OCI-LY1 (cell line): Measurements from ENCODE around the gene P4HA3.

ENCODE experiments used
- H2AFZ ChIP-seq: fragments of 200-600 bp; sonication (generic), shearing (Covaris generic); 2 replicates; pipeline ENCODE4 v1.6.0; 2014; ENCODE audit warnings: antibody characterized with exemption, mild to moderate bottlenecking, low read length
- H3F3A ChIP-seq: fragments of 200-600 bp; sonication (generic), shearing (Covaris generic); 2 replicates; pipeline ENCODE4 v1.6.0; 2014; ENCODE audit warnings: mild to moderate bottlenecking, antibody characterized with exemption, low read length, moderate library complexity; ENCODE audit not compliant: insufficient read depth
- H3K27ac ChIP-seq: fragments of 200-600 bp; sonication (generic); 2 replicates; pipeline ENCODE4 v1.5.1; 2014; ENCODE audit warnings: low read length, mixed run types, mild to moderate bottlenecking, low read depth; ENCODE audit not compliant: poor library complexity, severe bottlenecking
- H3K27me3 ChIP-seq: fragments of 200-600 bp; sonication (generic); 2 replicates; pipeline ENCODE4 v1.6.0; 2014; ENCODE audit warnings: antibody characterized with exemption, mild to moderate bottlenecking, low read length, moderate library complexity; ENCODE audit not compliant: insufficient read depth
- H3K36me3 ChIP-seq: fragments of 200-600 bp; sonication (generic); 2 replicates; pipeline ENCODE4 v1.6.1; 2014; ENCODE audit warnings: mild to moderate bottlenecking, antibody characterized with exemption, low read length, moderate library complexity, mixed read lengths; ENCODE audit not compliant: insufficient read depth
- H3K4me1 ChIP-seq: fragments of 200-600 bp; sonication (generic); 2 replicates; pipeline ENCODE4 v1.5.1; 2014; ENCODE audit warnings: mild to moderate bottlenecking, low read length, moderate library complexity; ENCODE audit not compliant: insufficient read depth, severe bottlenecking
- H3K4me2 ChIP-seq: fragments of 200-600 bp; sonication (generic), shearing (Covaris generic); 2 replicates; pipeline ENCODE4 v1.6.1; 2014; ENCODE audit warnings: low read length
- H3K4me3 ChIP-seq: fragments of 200-600 bp; sonication (generic); 2 replicates; pipeline ENCODE4 v1.5.1; 2014; ENCODE audit warnings: low read length, low read depth, mild to moderate bottlenecking, mixed read lengths; ENCODE audit not compliant: poor library complexity, severe bottlenecking
- H3K79me2 ChIP-seq: fragments of 200-600 bp; shearing (Covaris generic); 2 replicates; pipeline ENCODE4 v1.6.1; 2016; ENCODE audit warnings: mixed run types, low read length, mixed read lengths; ENCODE audit not compliant: insufficient read depth
- H3K9ac ChIP-seq: fragments of 200-600 bp; sonication (generic), shearing (Covaris generic); 2 replicates; pipeline ENCODE4 v1.6.1; 2014; ENCODE audit warnings: mild to moderate bottlenecking, low read length, mixed read lengths
- H3K9me2 ChIP-seq: fragments of 200-600 bp; sonication (generic), shearing (Covaris generic); 2 replicates; pipeline ENCODE4 v1.6.1; 2014; ENCODE audit warnings: low read depth, mild to moderate bottlenecking, low read length, mixed read lengths
- H3K9me3 ChIP-seq: fragments of 200-600 bp; shearing (Covaris generic); 2 replicates; pipeline ENCODE4 v1.6.1; 2014; ENCODE audit warnings: low read length, mixed read lengths
- H4K20me1 ChIP-seq: fragments of 200-600 bp; sonication (generic), shearing (Covaris generic); 2 replicates; pipeline ENCODE4 v1.6.0; 2016; ENCODE audit warnings: mild to moderate bottlenecking, low read length; ENCODE audit not compliant: insufficient read depth
- CTCF ChIP-seq: fragments of 200-600 bp; sonication (generic), shearing (Covaris generic); IDR thresholded peaks from 2 replicates; pipeline ENCODE4 v1.5.1; 2017; ENCODE audit warnings: mild to moderate bottlenecking, antibody characterized with exemption, low read length, moderate library complexity, mixed read lengths
- EZH2 ChIP-seq: fragments of 200-600 bp; sonication (generic), shearing (Covaris generic); IDR thresholded peaks from 2 replicates; pipeline ENCODE4 v1.8.0; 2017; ENCODE audit warnings: borderline replicate concordance, mixed run types, mild to moderate bottlenecking, antibody characterized with exemption, low read length, moderate library complexity, mixed read lengths

Gene P4HA3

GRCh38 chr11:74237541-74237940 lies 73.9 kb downstream of the P4HA3 start:
- no peak overlapping the region for H3K4me3 ChIP-seq
- H3K36me3 ChIP-seq: peaks cover 51% of the 10 kb centered on the region
- no peak for TF ChIP-seq CTCF
- TF ChIP-seq EZH2: no peak
- H3K79me2 ChIP-seq: no peaks in the 10 kb centered on the region
- H3K4me1 ChIP-seq: no peaks in the 10 kb centered on the region
- no peaks in the 10 kb centered on the region for H3F3A ChIP-seq
- H3K9me3 ChIP-seq: no peaks in the 10 kb centered on the region
- no peak overlapping the region for H3K27ac ChIP-seq
- no peaks in the 10 kb centered on the region for H3K9me2 ChIP-seq
- H3K27me3 ChIP-seq: no peaks in the 10 kb centered on the region
- no peak overlapping the region for H2AFZ ChIP-seq
- H3K9ac ChIP-seq: no peak overlapping the region
- no peak overlapping the region for H3K4me2 ChIP-seq
- no peaks in the 10 kb centered on the region for H4K20me1 ChIP-seq

GRCh38 chr11:74235121-74235520 lies 76.3 kb downstream of the P4HA3 start:
- Histone ChIP-seq H3K27me3 (no peaks in the 10 kb centered on the region), H3K36me3 (peaks cover 50% of the 10 kb centered on the region), H3K9ac (no peak overlapping the region), H3K4me2 (no peak overlapping the region), H3K4me3 (no peak overlapping the region), H3K4me1 (no peaks in the 10 kb centered on the region), H3K79me2 (no peaks in the 10 kb centered on the region), H4K20me1 (no peaks in the 10 kb centered on the region), H3K9me3 (no peaks in the 10 kb centered on the region), H3K27ac (no peak overlapping the region), H2AFZ (no peak overlapping the region), H3F3A (no peaks in the 10 kb centered on the region), H3K9me2 (no peaks in the 10 kb centered on the region)
- TF ChIP-seq EZH2 (no peak), CTCF (no peak)

- Histone ChIP-seq H3K27me3 (no peaks in the 10 kb centered on the region), H4K20me1 (no peaks in the 10 kb centered on the region), H3K4me1 (no peaks in the 10 kb centered on the region), H3K27ac (no peak overlapping the region), H3K9me2 (no peaks in the 10 kb centered on the region), H3F3A (no peaks in the 10 kb centered on the region), H3K4me2 (no peak overlapping the region), H3K4me3 (no peak overlapping the region), H3K9me3 (no peaks in the 10 kb centered on the region), H3K9ac (no peak overlapping the region), H3K79me2 (no peaks in the 10 kb centered on the region), H2AFZ (no peak overlapping the region), H3K36me3 (peaks cover 40% of the 10 kb centered on the region; the same call in 1 of the 2 replicates)
- TF ChIP-seq CTCF (no peak), EZH2 (no peak)
Observed at GRCh38 chr11:74233683-74234082, 77.8 kb downstream of the P4HA3 start.
